Thyroid gland (tissue), 4 donors: Measurements from ENCODE around the gene FREM3.

ENCODE experiments used
- POLR2A ChIP-seq, 2 donors: fragments of 450-650 bp; IDR thresholded peaks; one replicate each; pipeline ENCODE4 v1.6.1; 2017; ENCODE audit warnings: antibody characterized with exemption in 2 of 2, mild to moderate bottlenecking in 2 of 2, moderate library complexity in 1 of 2
- TF ChIP-seq, protein P1 (sequence below), 6 experiments: fragments of 200-600 bp in 3 of 6; fragments of 450-650 bp in 3 of 6; sonication (generic) in 3 of 6; IDR thresholded peaks; one replicate each; pipeline ENCODE4 v1.5.1; 2016 to 2019; ENCODE audit warnings: antibody characterized with exemption in 6 of 6, mild to moderate bottlenecking in 2 of 6, inconsistent platforms in 1 of 6, moderate library complexity in 1 of 6

DNA sequence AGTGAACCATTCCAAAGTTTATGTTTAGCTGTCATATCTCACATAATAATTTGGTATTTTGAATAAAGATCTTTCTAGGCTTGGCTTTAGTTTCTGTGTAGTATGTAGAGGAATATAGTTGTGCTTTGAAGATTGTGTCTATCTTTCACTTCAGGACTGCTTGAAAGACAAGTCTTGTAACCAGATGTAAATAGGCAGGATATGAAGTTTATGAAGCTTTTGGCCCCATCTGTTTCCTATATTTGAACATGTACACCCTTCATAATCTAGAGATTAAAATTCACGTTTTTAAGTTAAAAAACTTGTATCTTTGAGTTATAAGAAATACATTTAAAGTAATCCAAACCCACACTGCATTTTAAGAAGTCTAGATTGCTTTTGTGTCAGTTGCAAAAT, 11.7 kb upstream of the FREM3 start:
- TF ChIP-seq, protein P1, sequence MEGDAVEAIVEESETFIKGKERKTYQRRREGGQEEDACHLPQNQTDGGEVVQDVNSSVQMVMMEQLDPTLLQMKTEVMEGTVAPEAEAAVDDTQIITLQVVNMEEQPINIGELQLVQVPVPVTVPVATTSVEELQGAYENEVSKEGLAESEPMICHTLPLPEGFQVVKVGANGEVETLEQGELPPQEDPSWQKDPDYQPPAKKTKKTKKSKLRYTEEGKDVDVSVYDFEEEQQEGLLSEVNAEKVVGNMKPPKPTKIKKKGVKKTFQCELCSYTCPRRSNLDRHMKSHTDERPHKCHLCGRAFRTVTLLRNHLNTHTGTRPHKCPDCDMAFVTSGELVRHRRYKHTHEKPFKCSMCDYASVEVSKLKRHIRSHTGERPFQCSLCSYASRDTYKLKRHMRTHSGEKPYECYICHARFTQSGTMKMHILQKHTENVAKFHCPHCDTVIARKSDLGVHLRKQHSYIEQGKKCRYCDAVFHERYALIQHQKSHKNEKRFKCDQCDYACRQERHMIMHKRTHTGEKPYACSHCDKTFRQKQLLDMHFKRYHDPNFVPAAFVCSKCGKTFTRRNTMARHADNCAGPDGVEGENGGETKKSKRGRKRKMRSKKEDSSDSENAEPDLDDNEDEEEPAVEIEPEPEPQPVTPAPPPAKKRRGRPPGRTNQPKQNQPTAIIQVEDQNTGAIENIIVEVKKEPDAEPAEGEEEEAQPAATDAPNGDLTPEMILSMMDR (IDR thresholded peaks at IDR 0.05): no peak
- no peak for TF ChIP-seq POLR2A (IDR thresholded peaks at IDR 0.05)
